Calu3 (cell line): ENCODE data around the gene GART. TPM values are rescaled to one million over a fixed set of nuclear protein-coding genes. Genes with fewer than 3 reads are reported as not detected.
"Not testable (repeated sequence)": the region's sequence is repeated elsewhere in the genome, so short reads cannot be mapped to it uniquely, and the experiment has no call there.

Source experiments
- BruUV-seq: library from RNA; stranded (reverse); fragments of 400-500 nt; replicated peaks from 2 replicates; lab custom pipeline; 2021; lab: Mats Ljungman, UMichigan
- CTCF ChIA-PET: fragments of 300-600 bp; sonication (Branson Sonifier 250); formaldehyde crosslinking; loops from one replicate; lab custom pipeline; 2022; ENCODE audit warnings: antibody characterized with exemption; lab: Charles Lee
- DNase-seq: peaks from one replicate; pipeline ENCODE4 v3.0.0; 2022
- H3K27ac Mint-ChIP-seq: one replicate; pipeline ENCODE4 v1.8.0; 2022; ENCODE audit warnings: mixed read lengths; ENCODE audit not compliant: unreplicated experiment
- H3K27me3 Mint-ChIP-seq: one replicate; pipeline ENCODE4 v1.8.0; 2022; ENCODE audit warnings: mixed read lengths; ENCODE audit not compliant: unreplicated experiment
- H3K36me3 Mint-ChIP-seq: one replicate; pipeline ENCODE4 v1.8.0; 2022; ENCODE audit warnings: mild to moderate bottlenecking, moderate library complexity, mixed read lengths; ENCODE audit not compliant: insufficient read depth, unreplicated experiment
- H3K4me1 Mint-ChIP-seq: one replicate; pipeline ENCODE4 v1.8.0; 2022; ENCODE audit warnings: mild to moderate bottlenecking, low read depth, mixed read lengths; ENCODE audit not compliant: unreplicated experiment
- H3K4me3 Mint-ChIP-seq: one replicate; pipeline ENCODE4 v1.8.0; 2022; ENCODE audit warnings: mild to moderate bottlenecking, low read depth, moderate library complexity, mixed read lengths; ENCODE audit not compliant: unreplicated experiment
- H3K9me3 Mint-ChIP-seq: one replicate; pipeline ENCODE4 v1.8.0; 2022; ENCODE audit warnings: low read depth, mixed read lengths; ENCODE audit not compliant: unreplicated experiment
- CTCF ChIP-seq: fragments of 200-600 bp; IDR thresholded peaks from one replicate; pipeline ENCODE4 v1.8.0; 2022; ENCODE audit warnings: antibody characterized with exemption; ENCODE audit not compliant: unreplicated experiment
- intact Hi-C: fragments of 100-400 bp; cut with micrococcal nuclease; formaldehyde crosslinking; loops from one replicate; pipeline ENCODE4 v1.10.0; 2022; ENCODE audit not compliant: unreplicated experiment
- total RNA-seq: library from RNA; stranded (reverse); gene quantifications from 2 replicates; pipeline ENCODE4 v1.2.3, GENCODE V29; 2022

GART gene
- total RNA-seq, 1 experiment from 2014 or later: 102 TPM

- H3K4me3 Mint-ChIP-seq: no peak overlapping the region
- no peaks in the 10 kb centered on the region for H3K4me1 Mint-ChIP-seq
- intact Hi-C loops: no loop called here
- BruUV-seq: no TSS peak
- no peaks in the 10 kb centered on the region for H3K9me3 Mint-ChIP-seq
- CTCF ChIA-PET: no interaction called here
- DNase-seq: no peak
- H3K27me3 Mint-ChIP-seq: no peaks in the 10 kb centered on the region
- H3K36me3 Mint-ChIP-seq: peaks cover 26% of the 10 kb centered on the region
- H3K27ac Mint-ChIP-seq: no peak overlapping the region
- no peak for TF ChIP-seq CTCF
These were observed 30.3 kb downstream of the GART start for GRCh38 chr21:33511639-33512038.

GRCh38 chr21:33510826-33511225 is 31.1 kb downstream of the GART start:
- no peak for DNase-seq
- CTCF ChIA-PET: no interaction called here
- Mint-ChIP-seq H3K9me3 (no peaks in the 10 kb centered on the region), H3K4me3 (no peak overlapping the region), H3K36me3 (peaks cover 19% of the 10 kb centered on the region), H3K4me1 (no peaks in the 10 kb centered on the region), H3K27me3 (no peaks in the 10 kb centered on the region), H3K27ac (no peak overlapping the region)
- no peak for TF ChIP-seq CTCF
- BruUV-seq: no TSS peak
- intact Hi-C loops: no loop called here

GRCh38 chr21:33507003-33507402 is 34.9 kb downstream of the GART start:
- CTCF ChIA-PET, H3K27ac Mint-ChIP-seq, intact Hi-C loops, BruUV-seq, H3K4me1 Mint-ChIP-seq, H3K9me3 Mint-ChIP-seq, H3K27me3 Mint-ChIP-seq, H3K4me3 Mint-ChIP-seq, DNase-seq: not testable (repeated sequence)
- peaks cover 16% of the 10 kb centered on the region for H3K36me3 Mint-ChIP-seq

GRCh38 chr21:33505833-33506232 is 36.1 kb downstream of the GART start:
- peaks cover 21% of the 10 kb centered on the region for H3K36me3 Mint-ChIP-seq
- H3K4me1 Mint-ChIP-seq: no peaks in the 10 kb centered on the region
- BruUV-seq: no TSS peak
- intact Hi-C loops: no loop called here
- H3K27me3 Mint-ChIP-seq: no peaks in the 10 kb centered on the region
- H3K9me3 Mint-ChIP-seq: no peaks in the 10 kb centered on the region
- no peak overlapping the region for H3K4me3 Mint-ChIP-seq
- DNase-seq: no peak
- CTCF ChIA-PET: interaction anchor here (1.0 kb wide), 1 partner anchor 9 kb away, joined by 4 read pairs; no protein-coding TSS in a partner anchor
- no peak for TF ChIP-seq CTCF
- no peak overlapping the region for H3K27ac Mint-ChIP-seq

GRCh38 chr21:33496345-33496744 is 45.6 kb downstream of the GART start:
- Mint-ChIP-seq H3K4me1 (peaks cover 7% of the 10 kb centered on the region), H3K36me3 (peaks cover 19% of the 10 kb centered on the region), H3K9me3 (no peaks in the 10 kb centered on the region), H3K27me3 (peaks cover 26% of the 10 kb centered on the region), H3K4me3 (no peak overlapping the region), H3K27ac (no peak overlapping the region)
- CTCF ChIA-PET: no interaction called here
- intact Hi-C loops: no loop called here
- BruUV-seq: no TSS peak
- no peak for DNase-seq
- TF ChIP-seq CTCF: no peak
